Vagina (tissue), 2 donors: ENCODE measurements around the gene NEK9.

ENCODE experiments used
- CTCF ChIP-seq, 3 experiments: fragments of 450-650 bp in 2 of 3; fragments of 200-600 bp in 1 of 3; sonication (generic) in 1 of 3; IDR thresholded peaks; one replicate each; pipeline ENCODE4 v1.5.1; 2017 to 2019; ENCODE audit warnings: antibody characterized with exemption in 3 of 3, mild to moderate bottlenecking in 2 of 3, moderate library complexity in 2 of 3
- POLR2A ChIP-seq, 2 donors: fragments of 450-650 bp; IDR thresholded peaks; one replicate each; pipeline ENCODE4 v1.6.1; 2017; ENCODE audit warnings: antibody characterized with exemption in 2 of 2, mild to moderate bottlenecking in 2 of 2, moderate library complexity in 2 of 2
- POLR2AphosphoS5 ChIP-seq, 2 donors: sonication (generic); formaldehyde crosslinking; IDR thresholded peaks; one replicate each; pipeline ENCODE4 v1.9.0; 2017; ENCODE audit warnings: antibody characterized with exemption in 2 of 2, mild to moderate bottlenecking in 2 of 2, low read depth in 1 of 2; ENCODE audit not compliant: insufficient read depth in 1 of 2

DNA sequence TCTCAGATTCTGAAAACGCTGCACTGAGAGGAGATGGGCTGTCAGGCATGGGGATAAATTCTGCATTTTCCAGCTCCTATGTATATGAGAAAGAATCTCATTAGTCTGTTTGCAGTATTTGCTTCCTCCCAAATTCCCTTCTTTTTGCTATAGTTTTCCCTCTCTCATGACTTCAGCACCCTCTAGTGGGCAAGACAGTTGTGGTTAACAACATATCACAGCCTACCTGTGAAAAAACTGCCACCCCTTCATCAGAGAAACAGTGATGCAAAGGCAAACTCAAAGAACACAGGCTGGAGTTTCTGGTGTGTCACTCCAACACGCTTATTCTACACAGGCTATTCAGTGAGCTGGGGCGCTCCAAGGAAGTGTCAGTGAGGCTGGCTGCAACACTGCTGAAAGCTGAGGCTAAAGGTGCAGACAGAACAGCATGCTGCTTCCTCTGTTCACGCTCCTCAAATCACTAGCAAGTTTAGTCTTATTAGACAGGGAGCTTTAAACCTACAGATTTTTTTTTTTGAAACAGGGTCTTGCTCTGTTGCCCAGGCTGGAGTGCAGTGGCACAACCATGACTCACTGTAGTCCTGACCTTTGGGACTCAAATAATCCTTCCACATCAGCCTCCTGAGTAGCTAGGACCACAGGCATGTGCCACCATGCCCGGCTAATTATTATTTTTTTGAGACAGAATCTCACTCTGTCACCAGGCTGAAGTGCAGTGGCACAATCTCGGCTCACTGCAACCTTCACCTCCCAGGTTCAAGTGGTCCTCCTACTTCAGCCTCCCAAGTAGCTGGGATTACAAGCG lies 38.1 kb downstream of the NEK9 start:
- peak; percentile 61 to 83 (median 80) for TF ChIP-seq CTCF (IDR thresholded peaks at IDR 0.05)
- no peak for TF ChIP-seq POLR2A (IDR thresholded peaks at IDR 0.05)
- no peak for TF ChIP-seq POLR2AphosphoS5 (IDR thresholded peaks at IDR 0.05; ENCODE audit: insufficient read depth in 1 of 2, low read depth in 1 of 2)
